GM18858 (cell line): ENCODE data around the gene ADAM21.
"Not testable (repeated sequence)": the region's sequence is repeated elsewhere in the genome, so short reads cannot be mapped to it uniquely, and the experiment has no call there.

ENCODE experiments used
- ATAC-seq: cut with Tn5 transposase; IDR thresholded peaks from one replicate; pipeline ENCODE4 v1.9.1; 2021; ENCODE audit not compliant: unreplicated experiment

Gene ADAM21

DNA sequence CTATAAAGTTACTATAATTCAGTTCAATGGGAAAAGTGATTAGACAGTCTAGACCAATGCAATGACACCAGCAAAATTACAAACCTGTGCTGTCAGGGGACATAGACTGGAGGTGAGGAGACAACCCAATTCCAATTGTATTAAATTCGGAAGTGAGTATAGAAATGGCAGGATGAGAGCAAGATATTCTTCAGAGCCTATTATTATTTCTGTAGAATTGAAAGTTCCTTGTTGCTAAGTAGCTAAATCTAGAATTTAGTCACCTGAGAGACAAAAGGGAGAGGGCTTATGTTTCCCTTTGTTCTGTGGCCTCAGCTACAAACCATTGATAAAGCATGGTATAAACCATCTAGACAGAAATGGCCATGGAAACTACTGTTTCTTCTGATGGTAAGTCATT, at the start of gene ADAM21:
ADAM21 (plus strand) TSS at position 301 of the 400 bp plus-strand sequence. CDS start 5,326 bp downstream, outside the sequence.
- no peak for ATAC-seq

- ATAC-seq: not testable (repeated sequence)
Measured at GRCh38 chr14:70403335-70403734, 48.6 kb upstream of the ADAM21 start.

GRCh38 chr14:70406216-70406615, 45.8 kb upstream of the ADAM21 start:
- not testable (repeated sequence) for ATAC-seq

DNA sequence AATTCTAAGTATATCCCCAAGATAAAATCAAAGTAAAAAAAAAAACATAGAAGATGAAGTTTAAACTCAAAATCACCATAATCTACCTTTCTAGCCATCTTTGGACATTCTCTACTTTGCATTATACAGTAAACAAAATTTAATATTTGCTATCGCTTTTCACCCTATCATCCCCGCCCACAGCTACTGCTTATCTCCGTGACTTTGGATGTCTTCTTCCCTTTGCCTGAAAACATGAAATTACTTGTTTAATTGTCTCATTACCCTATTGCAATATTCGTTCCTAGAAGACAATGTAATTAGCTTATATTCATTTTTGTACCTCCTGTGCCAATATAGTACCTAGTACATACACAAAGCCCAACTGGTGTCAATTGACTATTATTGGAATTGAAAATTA, 44.4 kb upstream of the ADAM21 start:
- ATAC-seq: no peak

DNA sequence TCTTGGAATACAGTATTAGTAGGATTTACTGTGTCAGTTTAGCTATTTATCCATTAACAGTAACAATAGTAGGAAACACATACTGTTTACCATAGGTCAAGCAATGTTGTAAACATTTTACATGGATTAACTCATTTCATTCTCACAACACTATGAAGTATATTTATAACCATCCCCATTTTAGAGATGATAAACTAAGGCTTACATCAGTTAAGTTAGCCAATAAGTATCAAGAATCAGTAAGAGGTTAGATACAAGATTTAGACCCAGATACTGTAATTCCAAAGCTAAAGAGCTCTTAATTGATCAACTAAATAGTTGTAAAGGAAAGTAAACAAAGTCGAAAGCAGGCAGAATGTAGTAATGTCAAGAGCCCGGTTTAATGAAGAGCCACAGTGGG, 36.2 kb upstream of the ADAM21 start:
- ATAC-seq: no peak

- ATAC-seq: no peak
Measured at GRCh38 chr14:70416338-70416724, 35.6 kb upstream of the ADAM21 start.

DNA sequence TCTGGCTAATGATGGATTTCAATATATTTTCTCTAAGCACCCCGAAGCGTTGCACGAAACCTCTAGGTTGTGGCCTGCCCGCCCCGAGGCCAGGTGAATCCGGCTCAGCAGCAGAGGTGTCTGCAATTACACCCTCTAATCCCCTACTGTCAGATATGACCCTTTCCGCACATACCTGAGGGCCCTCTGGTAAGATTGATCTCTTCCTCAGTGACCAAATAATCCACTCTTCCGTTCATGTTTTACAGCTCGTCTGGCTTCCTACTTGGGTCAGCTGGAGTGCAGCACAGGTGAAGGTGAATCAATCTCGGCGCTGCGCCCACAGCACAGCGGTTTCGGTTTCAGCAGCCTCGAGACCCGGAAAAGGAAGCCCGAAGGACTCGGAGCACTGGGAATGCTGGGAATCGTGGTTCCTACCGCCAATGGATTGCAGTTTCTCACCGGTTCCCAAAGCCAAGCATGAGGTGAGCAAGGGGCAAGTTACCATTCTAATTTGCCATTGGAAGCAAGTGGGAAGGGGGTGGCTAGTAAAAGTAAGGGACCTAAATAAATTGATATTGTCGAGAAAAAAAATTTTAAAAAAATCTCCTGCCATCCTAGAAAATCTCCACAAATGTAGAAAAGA, 35.1 kb upstream of the ADAM21 start, which contains the start of gene SYNJ2BP:
SYNJ2BP (minus strand) TSS at position 366 of the 625 bp plus-strand sequence; CDS start at position 239, 127 bp downstream.
- no peak for ATAC-seq

DNA sequence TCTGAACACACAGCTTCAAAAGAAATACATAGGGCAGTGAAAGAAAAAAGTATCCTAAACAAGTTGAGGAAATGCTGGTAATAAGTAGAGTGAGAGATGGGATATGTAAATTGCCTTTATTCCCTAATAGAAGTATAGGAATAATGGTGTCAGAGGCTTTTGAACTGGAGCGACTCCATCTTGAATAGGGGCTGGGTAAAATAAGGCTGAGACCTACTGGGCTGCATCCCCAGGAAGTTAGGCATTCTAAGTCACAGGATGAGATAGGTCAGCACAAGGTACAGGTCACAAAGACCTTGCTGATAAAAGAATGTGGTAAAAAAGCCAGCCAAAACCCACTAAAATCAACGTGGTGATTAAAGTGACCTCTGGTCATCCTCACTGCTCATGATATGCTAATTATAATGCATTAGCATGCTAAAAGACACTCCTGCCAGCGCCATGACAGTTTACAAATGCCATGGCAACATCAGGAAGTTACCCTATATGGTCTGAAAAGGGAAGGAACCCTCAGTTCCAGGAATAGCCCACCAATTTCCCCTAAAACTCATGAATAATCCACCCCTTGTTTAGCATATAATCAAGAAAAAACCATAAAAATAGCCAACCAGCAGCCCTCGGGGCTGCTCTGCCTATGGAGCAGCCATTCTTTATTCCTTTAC, 32.6 kb upstream of the ADAM21 start:
- not testable (repeated sequence) for ATAC-seq

GRCh38 chr14:70422538-70422937, 29.4 kb upstream of the ADAM21 start:
- ATAC-seq: no peak

- ATAC-seq: no peak
Measured at GRCh38 chr14:70425354-70425753, 26.6 kb upstream of the ADAM21 start.

- not testable (repeated sequence) for ATAC-seq
Measured at GRCh38 chr14:70426555-70426954, 25.4 kb upstream of the ADAM21 start.

DNA sequence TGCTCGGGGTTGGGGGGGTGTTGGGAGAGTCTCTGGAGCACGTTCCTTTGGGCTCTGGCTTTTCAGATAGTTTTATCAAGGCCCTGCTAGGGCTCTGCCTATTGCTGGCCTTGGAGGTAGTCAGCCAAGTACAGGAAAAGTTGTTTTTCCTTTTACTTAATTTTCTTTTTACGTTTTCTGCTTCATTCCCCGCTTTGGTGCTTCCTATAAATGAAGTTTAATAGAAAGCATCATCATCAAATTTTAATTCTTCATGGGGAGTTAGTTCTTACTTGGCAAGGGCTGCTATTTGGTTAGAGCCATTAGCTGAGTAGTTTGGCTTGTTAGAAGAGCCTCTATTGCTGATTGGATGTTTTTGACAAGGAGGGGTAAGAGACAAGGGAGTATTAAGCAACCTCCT, 15.1 kb upstream of the ADAM21 start:
- no peak for ATAC-seq

- no peak for ATAC-seq
Measured at GRCh38 chr14:70441641-70442040, 10.3 kb upstream of the ADAM21 start.

GRCh38 chr14:70442750-70443149, 9.2 kb upstream of the ADAM21 start:
- no peak for ATAC-seq

GRCh38 chr14:70448633-70449340, 3.2 kb upstream of the ADAM21 start:
- ATAC-seq: no peak

- ATAC-seq: no peak
Measured at GRCh38 chr14:70454731-70455130, 2.8 kb downstream of the ADAM21 start.

DNA sequence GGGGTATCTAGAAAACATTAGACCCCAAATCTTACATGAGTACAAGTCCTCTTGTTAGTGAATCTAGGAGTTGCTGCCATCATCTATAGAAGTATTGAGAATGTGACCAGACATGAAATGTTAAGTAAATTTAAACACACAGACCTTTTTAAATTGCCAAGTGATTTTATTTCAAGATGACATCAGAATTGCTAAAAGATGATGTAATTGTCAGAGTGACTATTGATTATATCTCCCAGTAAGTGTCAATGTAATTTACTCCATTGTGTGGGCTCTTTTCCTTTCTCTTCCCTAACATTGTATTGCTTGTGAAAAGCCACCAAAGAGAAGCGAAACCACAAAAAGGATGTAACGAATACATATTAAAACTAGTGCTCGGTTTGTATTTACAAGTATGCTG, 16.8 kb downstream of the ADAM21 start:
- no peak for ATAC-seq

GRCh38 chr14:70470863-70471563, 19.0 kb downstream of the ADAM21 start:
- ATAC-seq: not testable (repeated sequence)

DNA sequence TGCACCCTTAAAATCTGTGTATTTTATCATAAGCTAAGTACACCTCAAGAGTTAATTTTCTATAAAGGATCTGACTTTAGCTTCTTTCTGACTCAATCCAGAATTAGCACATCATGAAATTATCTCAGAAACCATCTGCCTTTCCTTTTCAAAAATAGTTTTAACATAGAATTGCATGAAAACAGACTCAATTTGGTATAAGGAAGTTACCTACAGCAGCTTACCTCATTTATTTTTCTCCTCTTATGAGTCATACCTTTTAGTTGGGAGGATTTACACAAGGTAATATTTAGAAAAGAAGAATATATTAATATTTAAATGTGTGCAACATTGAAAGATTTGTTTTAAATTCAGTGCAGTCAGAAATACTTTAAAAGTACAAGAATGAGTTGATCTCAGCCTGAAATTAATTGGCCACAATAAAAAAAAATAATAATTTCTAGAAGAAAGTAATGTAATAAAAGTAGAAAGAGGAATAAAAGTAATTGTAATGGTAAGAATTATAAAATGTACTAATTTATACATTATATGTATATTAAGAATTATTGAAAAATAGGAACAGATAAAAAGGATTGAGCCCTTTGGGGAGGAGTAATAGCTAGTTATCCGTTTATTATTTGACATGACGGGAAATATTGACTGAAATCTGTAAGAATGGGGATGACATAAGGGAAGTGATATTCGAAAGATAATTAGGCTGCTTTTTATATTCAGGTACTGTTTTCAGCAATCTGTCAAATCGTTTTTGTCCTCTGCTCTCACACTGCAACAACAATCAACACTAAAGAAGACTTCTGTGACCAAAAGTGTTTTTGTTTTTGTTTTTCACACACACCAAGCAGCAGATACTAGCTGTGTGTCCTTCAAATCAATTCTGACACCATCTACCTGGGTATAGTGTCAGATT, 20.5 kb downstream of the ADAM21 start:
- no peak for ATAC-seq

GRCh38 chr14:70473825-70474224, 21.9 kb downstream of the ADAM21 start:
- ATAC-seq: no peak
